ENCODE measurements around the gene TUBB4A. TPM values are rescaled to one million over a fixed set of nuclear protein-coding genes. Genes with fewer than 3 reads are reported as not detected.

Gene TUBB4A
- total and polyA plus RNA-seq, 10 of the 15 experiments (the other 5 are each of a cell fraction or from before 2014, with no cell fraction given): 0.29 to 22.4 (median 3.8) TPM

- no peak for TF ChIP-seq ZNF384 (IDR thresholded peaks at IDR 0.05; ENCODE audit: borderline replicate concordance, low read depth, low read length)
- peak; percentile 79; the same call in 1 of the 2 replicates for TF ChIP-seq MAX (IDR thresholded peaks at IDR 0.05; ENCODE audit: low read depth, low read length)
- TF ChIP-seq REST (IDR thresholded peaks at IDR 0.05; ENCODE audit: low read depth, low read length): no peak
- peak; percentile 53 for TF ChIP-seq SMAD1 (IDR thresholded peaks at IDR 0.05; ENCODE audit: low read depth, partially characterized antibody)
- TF ChIP-seq BHLHE40 (IDR thresholded peaks at IDR 0.05; ENCODE audit: borderline replicate concordance in 1 of 2, low read depth in 2 of 2, low read length in 1 of 2): peak; percentile 98 to 99
- 0 out of 2 replicates have a peak, but pooled peaks have one; percentile 5 for TF ChIP-seq BCL11A (IDR thresholded peaks at IDR 0.05; ENCODE audit: low read depth, low read length)
- no peak for TF ChIP-seq CEBPZ (IDR thresholded peaks at IDR 0.05; ENCODE audit: low read depth, low read length)
- peak; percentile 86 for TF ChIP-seq EED (IDR thresholded peaks at IDR 0.05; ENCODE audit: low read depth)
- no peak for TF ChIP-seq HCFC1 (IDR thresholded peaks at IDR 0.05; ENCODE audit: low read length)
- TF ChIP-seq IRF5 (IDR thresholded peaks at IDR 0.05; ENCODE audit: borderline replicate concordance): no peak
- TF ChIP-seq CUX1 (IDR thresholded peaks at IDR 0.05; ENCODE audit: insufficient replicate concordance, low read depth, low read length): no peak
- peak; percentile 54 for TF ChIP-seq MEF2B (IDR thresholded peaks at IDR 0.05; ENCODE audit: partially characterized antibody, poor library complexity, severe bottlenecking)
- TF ChIP-seq RAD51 (IDR thresholded peaks at IDR 0.05): peak; percentile 42; the same call in 1 of the 2 replicates
These were observed 19.9 kb upstream of the TUBB4A start (continued) for GRCh38 chr19:6521718-6522646.

Measured in GM12878 (cell line).